ENCODE measurements around the gene TAS2R13. TPM values are rescaled to one million over a fixed set of nuclear protein-coding genes. Genes with fewer than 3 reads are reported as not detected.

Gene TAS2R13
- total and polyA plus RNA-seq, 9 donors, result 0.06 to 3.5 (median 1.5) TPM

- intact Hi-C loops (cut with DNase I), result no loop called here
- H3K4me3 ChIP-seq, result no peak overlapping the region
- TF ChIP-seq CTCF (IDR thresholded peaks at IDR 0.05) (no peak), EP300 (IDR thresholded peaks at IDR 0.05) (no peak), POLR2A (IDR thresholded peaks at IDR 0.05) (no peak)
- H3K27ac ChIP-seq, result no peak overlapping the region
- H3K27me3 ChIP-seq, result no peaks in the 10 kb centered on the region
- no peaks in the 10 kb centered on the region for H3K9me3 ChIP-seq
- no peak for DNase-seq
- 95 to 97% (median 96%) methylated on average over 5 of the region's 5 CpGs for WGBS, 3 donors
- H3K4me1 ChIP-seq (ENCODE audit: insufficient read depth), result no peaks in the 10 kb centered on the region
- H3K36me3 ChIP-seq, result no peaks in the 10 kb centered on the region
These were observed 12.5 kb downstream of the TAS2R13 start for GRCh38 chr12:10896854-10897253.

GRCh38 chr12:10891937-10892336 is 17.4 kb downstream of the TAS2R13 start:
- Histone ChIP-seq H3K9me3 (no peaks in the 10 kb centered on the region), H3K27ac (no peak overlapping the region), H3K4me3 (no peak overlapping the region), H3K36me3 (no peaks in the 10 kb centered on the region), H3K4me1 (ENCODE audit: insufficient read depth) (no peaks in the 10 kb centered on the region), H3K27me3 (no peaks in the 10 kb centered on the region)
- intact Hi-C loops (cut with DNase I), result no loop called here
- DNase-seq, result no peak
- TF ChIP-seq POLR2A (IDR thresholded peaks at IDR 0.05) (no peak), EP300 (IDR thresholded peaks at IDR 0.05) (no peak), CTCF (IDR thresholded peaks at IDR 0.05) (no peak)
- WGBS, 3 donors, result 95 to 99% (median 96%) methylated on average over 2 of the region's 2 CpGs

GRCh38 chr12:10889226-10889625 is 20.1 kb downstream of the TAS2R13 start:
- no peaks in the 10 kb centered on the region for H3K27me3 ChIP-seq

GRCh38 chr12:10884086-10884725 is 25.2 kb downstream of the TAS2R13 start, which contains the start of gene PRH1:
Gene PRH1, minus strand, starts transcription at chr12:10884255. Its CDS starts 38 bp downstream, at chr12:10884217.
- no peaks in the 10 kb centered on the region for H3K27me3 ChIP-seq
- no peak within 1 kb of the TSS for H3K27ac ChIP-seq
- DNase-seq, result no peak
- 91 to 95% (median 93%) methylated on average over 6 of the region's 6 CpGs for WGBS, 3 donors
- H3K4me1 ChIP-seq (ENCODE audit: insufficient read depth), result no peaks in the 10 kb centered on the region
- intact Hi-C loops (cut with DNase I), result no loop called here
- no peak for TF ChIP-seq EP300 (IDR thresholded peaks at IDR 0.05)
- TF ChIP-seq CTCF (IDR thresholded peaks at IDR 0.05), result no peak
- no peak for TF ChIP-seq POLR2A (IDR thresholded peaks at IDR 0.05)
- no peaks in the 10 kb centered on the region for H3K9me3 ChIP-seq
- H3K36me3 ChIP-seq, result no peaks in the 10 kb centered on the region
- H3K4me3 ChIP-seq, result no peak within 1 kb of the TSS

More at GRCh38 chr12:10889226-10889625, 20.1 kb downstream of the TAS2R13 start:
- Histone ChIP-seq H3K4me1 (ENCODE audit: insufficient read depth) (no peaks in the 10 kb centered on the region), H3K36me3 (no peaks in the 10 kb centered on the region), H3K27ac (no peak overlapping the region), H3K9me3 (no peaks in the 10 kb centered on the region), H3K4me3 (no peak overlapping the region)
- TF ChIP-seq CTCF (IDR thresholded peaks at IDR 0.05), result no peak
- TF ChIP-seq EP300 (IDR thresholded peaks at IDR 0.05), result no peak
- no peak for TF ChIP-seq POLR2A (IDR thresholded peaks at IDR 0.05)
- no peak for DNase-seq
- intact Hi-C loops (cut with DNase I), result no loop called here
